Measurements from ENCODE around the gene PFKFB4. TPM values are rescaled to one million over a fixed set of nuclear protein-coding genes. Genes with fewer than 3 reads are reported as not detected.

The PFKFB4 gene
- total and polyA plus RNA-seq, 7 donors = 0.25 to 4.1 (median 1.1) TPM

DNA sequence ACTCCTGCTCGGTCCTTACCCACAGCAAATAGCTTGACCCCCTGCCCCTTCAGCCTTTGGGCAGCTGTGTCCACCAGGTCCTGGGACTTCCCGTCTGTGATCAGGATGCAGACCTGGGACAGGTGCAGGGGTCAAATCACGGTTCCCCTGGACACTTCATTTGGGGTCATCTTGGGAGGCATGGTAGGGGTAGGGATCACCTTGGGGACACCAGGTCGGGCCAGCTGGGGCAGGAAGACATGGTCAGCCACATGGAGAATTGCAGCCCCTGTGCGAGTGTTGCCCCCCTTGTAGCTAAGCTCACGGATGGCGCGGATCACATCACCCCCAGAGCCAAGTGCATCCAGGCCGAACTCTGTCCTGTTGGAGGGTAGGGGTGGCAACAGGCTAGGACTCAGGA lies 36.7 kb upstream of the PFKFB4 start:
- peaks cover 0 to 3% of the 10 kb centered on the region in 2 donors for H3K36me3 ChIP-seq (ENCODE audit: insufficient read depth in 1 of 2, low read depth in 1 of 2)
- H3K4me3 ChIP-seq = no peak overlapping the region
- no peaks in the 10 kb centered on the region for H3K9me3 ChIP-seq
- TF ChIP-seq, protein P1, sequence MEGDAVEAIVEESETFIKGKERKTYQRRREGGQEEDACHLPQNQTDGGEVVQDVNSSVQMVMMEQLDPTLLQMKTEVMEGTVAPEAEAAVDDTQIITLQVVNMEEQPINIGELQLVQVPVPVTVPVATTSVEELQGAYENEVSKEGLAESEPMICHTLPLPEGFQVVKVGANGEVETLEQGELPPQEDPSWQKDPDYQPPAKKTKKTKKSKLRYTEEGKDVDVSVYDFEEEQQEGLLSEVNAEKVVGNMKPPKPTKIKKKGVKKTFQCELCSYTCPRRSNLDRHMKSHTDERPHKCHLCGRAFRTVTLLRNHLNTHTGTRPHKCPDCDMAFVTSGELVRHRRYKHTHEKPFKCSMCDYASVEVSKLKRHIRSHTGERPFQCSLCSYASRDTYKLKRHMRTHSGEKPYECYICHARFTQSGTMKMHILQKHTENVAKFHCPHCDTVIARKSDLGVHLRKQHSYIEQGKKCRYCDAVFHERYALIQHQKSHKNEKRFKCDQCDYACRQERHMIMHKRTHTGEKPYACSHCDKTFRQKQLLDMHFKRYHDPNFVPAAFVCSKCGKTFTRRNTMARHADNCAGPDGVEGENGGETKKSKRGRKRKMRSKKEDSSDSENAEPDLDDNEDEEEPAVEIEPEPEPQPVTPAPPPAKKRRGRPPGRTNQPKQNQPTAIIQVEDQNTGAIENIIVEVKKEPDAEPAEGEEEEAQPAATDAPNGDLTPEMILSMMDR (IDR thresholded peaks at IDR 0.05) = no peak
- H3K4me1 ChIP-seq = peaks cover 39% of the 10 kb centered on the region
- H3K27me3 ChIP-seq (ENCODE audit: insufficient read depth in 3 of 3, low read length in 2 of 3) = no peaks in the 10 kb centered on the region
- intact Hi-C loops (cut with DNase I) = loop anchor here in 1 of 2 donors (2.0 kb wide), 1 partner anchor 27 kb away; no protein-coding TSS in a partner anchor
- WGBS, 3 donors = 92 to 96% (median 93%) methylated on average over 9 of the region's 9 CpGs
- H3K27ac ChIP-seq = no peak overlapping the region
- ATAC-seq = no peak
- DNase-seq = no peak

DNA sequence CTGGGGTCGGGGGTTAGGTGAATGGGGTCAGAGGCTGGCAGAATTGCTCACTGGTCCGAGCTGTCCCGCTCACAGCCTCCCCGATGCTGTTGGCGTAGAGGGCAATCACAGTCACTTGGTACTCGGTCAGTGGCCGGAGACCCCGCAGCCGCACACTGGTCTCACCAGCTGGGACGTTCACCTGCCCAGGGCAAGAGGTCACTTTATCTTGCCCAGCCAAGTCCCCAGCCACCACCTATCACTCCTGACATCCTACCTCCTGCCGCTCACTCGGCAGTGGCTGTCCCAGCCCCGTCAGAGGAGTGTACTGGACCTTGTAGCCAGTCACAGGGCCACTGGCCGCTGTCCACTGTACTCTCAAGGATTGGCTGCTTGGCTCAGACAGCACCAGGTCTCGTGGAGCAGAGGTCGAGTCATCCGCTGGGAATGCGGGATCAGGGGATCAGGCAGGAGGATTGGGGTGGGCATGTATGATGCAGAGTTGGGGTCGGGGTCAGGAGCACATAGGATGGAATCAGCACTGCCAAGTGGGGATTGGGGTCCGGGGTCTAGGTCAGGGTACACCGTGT lies 36.0 kb upstream of the PFKFB4 start:
- DNase-seq (no peak), ATAC-seq (peak in 1 of 4 donors; percentile 31)
- Histone ChIP-seq H3K27ac (no peak overlapping the region), H3K4me1 (peaks cover 33% of the 10 kb centered on the region), H3K4me3 (no peak overlapping the region), H3K9me3 (no peaks in the 10 kb centered on the region), H3K27me3 (ENCODE audit: insufficient read depth in 3 of 3, low read length in 2 of 3) (no peaks in the 10 kb centered on the region), H3K36me3 (ENCODE audit: insufficient read depth in 1 of 2, low read depth in 1 of 2) (peaks cover 0 to 5% of the 10 kb centered on the region in 2 donors)
- intact Hi-C loops (cut with DNase I) = loop anchor here in 1 of 2 donors (2.0 kb wide), 1 partner anchor 26 kb away; no protein-coding TSS in a partner anchor
- 85 to 90% (median 86%) methylated on average over 20 to 21 of the region's 21 CpGs for WGBS, 3 donors
- TF ChIP-seq, protein P1 (IDR thresholded peaks at IDR 0.05) = no peak

DNA sequence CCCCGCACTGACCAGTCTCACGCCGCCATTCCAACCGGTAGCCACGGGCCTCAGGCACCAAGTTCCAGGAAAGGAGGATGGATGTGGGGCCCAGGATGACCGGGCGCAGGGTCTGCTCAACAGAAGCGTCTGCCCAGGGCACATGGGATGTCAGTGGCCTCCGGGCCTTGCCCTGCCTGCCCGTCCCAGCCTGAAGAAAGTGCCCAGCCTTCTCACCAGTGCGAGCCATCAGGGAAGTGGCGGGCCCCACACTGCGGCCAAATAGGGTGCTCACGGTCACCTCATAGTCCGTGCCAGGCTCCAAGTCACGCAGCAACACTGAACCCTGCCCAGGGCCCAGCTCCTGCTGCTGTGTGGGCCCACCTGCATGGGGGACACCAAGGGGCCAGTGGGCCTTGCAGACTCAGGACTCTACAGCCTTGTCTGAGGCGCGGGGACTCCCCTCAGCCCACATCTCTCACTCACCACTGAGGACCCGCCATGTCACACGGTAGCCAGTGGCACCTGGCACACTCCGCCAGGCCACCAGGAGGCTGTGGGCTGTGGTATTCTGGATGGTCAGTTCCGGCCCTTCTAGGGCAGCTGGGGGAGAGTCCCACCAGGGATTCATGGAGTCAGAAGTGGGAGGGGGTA lies 35.4 kb upstream of the PFKFB4 start:
- ATAC-seq (no peak), DNase-seq (no peak)
- peaks cover 27% of the 10 kb centered on the region for H3K4me1 ChIP-seq
- no peaks in the 10 kb centered on the region for H3K27me3 ChIP-seq (ENCODE audit: insufficient read depth in 3 of 3, low read length in 2 of 3)
- H3K4me3 ChIP-seq = no peak overlapping the region
- WGBS, 3 donors = 92 to 93% (median 92%) methylated on average over 22 of the region's 22 CpGs
- TF ChIP-seq, protein P1 (IDR thresholded peaks at IDR 0.05) = no peak
- intact Hi-C loops (cut with DNase I) = loop anchor here in 1 of 2 donors (2.0 kb wide), 1 partner anchor 25 kb away; no protein-coding TSS in a partner anchor
- H3K9me3 ChIP-seq = no peaks in the 10 kb centered on the region
- H3K36me3 ChIP-seq (ENCODE audit: insufficient read depth in 1 of 2, low read depth in 1 of 2) = peaks cover 0 to 11% of the 10 kb centered on the region in 2 donors
- H3K27ac ChIP-seq = no peak overlapping the region

DNA sequence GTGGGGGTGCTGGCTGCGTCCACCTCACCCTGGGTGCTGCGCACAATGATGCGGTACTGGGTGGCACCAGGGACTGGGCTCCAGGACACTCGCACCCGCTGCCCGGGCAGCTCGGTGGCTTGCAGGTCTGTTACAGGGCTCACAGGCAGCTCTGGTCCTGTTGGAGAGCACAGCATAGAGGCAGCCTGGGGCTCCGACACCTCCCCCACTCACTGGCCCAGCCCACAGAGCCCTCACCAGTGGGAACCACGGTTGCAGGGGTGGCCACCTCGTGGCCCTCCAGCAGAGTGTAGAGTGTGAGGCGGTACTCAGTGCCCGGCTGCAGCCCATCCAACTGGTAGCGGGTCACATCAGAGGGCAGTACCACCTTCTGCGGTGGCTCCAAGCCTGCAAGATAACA lies 34.8 kb upstream of the PFKFB4 start:
- Histone ChIP-seq H3K27ac (no peak overlapping the region), H3K4me3 (no peak overlapping the region), H3K9me3 (no peaks in the 10 kb centered on the region), H3K4me1 (peaks cover 23% of the 10 kb centered on the region), H3K27me3 (ENCODE audit: insufficient read depth in 3 of 3, low read length in 2 of 3) (no peaks in the 10 kb centered on the region), H3K36me3 (ENCODE audit: insufficient read depth in 1 of 2, low read depth in 1 of 2) (peaks cover 0 to 14% of the 10 kb centered on the region in 2 donors)
- ATAC-seq = no peak
- WGBS, 3 donors = 92 to 93% (median 92%) methylated on average over 13 to 14 of the region's 14 CpGs
- TF ChIP-seq, protein P1 (IDR thresholded peaks at IDR 0.05) = no peak
- intact Hi-C loops (cut with DNase I) = no loop called here
- no peak for DNase-seq

Measured in psoas muscle (tissue), 8 donors.